DMS153 treated with DMSO at 0.1 percent for 48 hours (cell line): ENCODE measurements around the gene ITGA2B.
A peak's percentile ranks its signal among the peaks of the same experiment; 100 is the strongest.
"Not testable (repeated sequence)": the region's sequence is repeated elsewhere in the genome, so short reads cannot be mapped to it uniquely, and the experiment has no call there.

Source experiments
- DNase-seq: peaks from one replicate; lab custom pipeline; 2025; ENCODE audit not compliant: unreplicated experiment; lab: John Stamatoyannopoulos, UW

ITGA2B gene

GRCh38 chr17:44394112-44394511 lies 4.7 kb upstream of the ITGA2B start:
- DNase-seq: not testable (repeated sequence)

GRCh38 chr17:44390250-44390870 lies 911 bp upstream of the ITGA2B start:
- no peak for DNase-seq

- DNase-seq: no peak
These were observed 314 bp upstream of the ITGA2B start for GRCh38 chr17:44389723-44390202.

- no peak for DNase-seq
These were observed 1.6 kb downstream of the ITGA2B start for GRCh38 chr17:44387804-44388203.

- DNase-seq: no peak
These were observed 3.3 kb downstream of the ITGA2B start for GRCh38 chr17:44386182-44386525.

- peak; percentile 36 for DNase-seq
These were observed 3.9 kb downstream of the ITGA2B start for GRCh38 chr17:44385287-44386181.

GRCh38 chr17:44384823-44385286 lies 4.6 kb downstream of the ITGA2B start:
- no peak for DNase-seq

GRCh38 chr17:44384281-44384822 lies 5.1 kb downstream of the ITGA2B start:
- DNase-seq: no peak

- DNase-seq: no peak
These were observed 5.6 kb downstream of the ITGA2B start for GRCh38 chr17:44383861-44384260.

GRCh38 chr17:44383363-44383762 lies 6.1 kb downstream of the ITGA2B start:
- DNase-seq: no peak

GRCh38 chr17:44382917-44383316 lies 6.5 kb downstream of the ITGA2B start:
- DNase-seq: no peak

- no peak for DNase-seq
These were observed 7.6 kb downstream of the ITGA2B start for GRCh38 chr17:44381810-44382305.

- no peak for DNase-seq
These were observed 8.7 kb downstream of the ITGA2B start for GRCh38 chr17:44380767-44381166.

- DNase-seq: no peak
These were observed 9.6 kb downstream of the ITGA2B start for GRCh38 chr17:44379887-44380286.

- no peak for DNase-seq
These were observed 11.2 kb downstream of the ITGA2B start for GRCh38 chr17:44378171-44378705.

GRCh38 chr17:44376779-44377178 lies 12.7 kb downstream of the ITGA2B start:
- DNase-seq: no peak

- no peak for DNase-seq
These were observed 13.3 kb downstream of the ITGA2B start for GRCh38 chr17:44376124-44376523.

- no peak for DNase-seq
These were observed 14.0 kb downstream of the ITGA2B start for GRCh38 chr17:44375196-44376017.

- no peak for DNase-seq
These were observed 14.9 kb downstream of the ITGA2B start for GRCh38 chr17:44374306-44375195.

- DNase-seq: no peak
These were observed 17.4 kb downstream of the ITGA2B start for GRCh38 chr17:44372036-44372435.
